Activated CD4-positive, alpha-beta T cell treated with anti-CD3 and anti-CD28 coated beads, Interleukin-2, amount 50 U/mL, for 48 hours (primary cell): ENCODE results near the gene MYO16.

Source experiments
- DNase-seq, 2 experiments: peaks; one replicate each; pipeline ENCODE4 v3.0.0-alpha.2; 2020

MYO16 gene

DNA sequence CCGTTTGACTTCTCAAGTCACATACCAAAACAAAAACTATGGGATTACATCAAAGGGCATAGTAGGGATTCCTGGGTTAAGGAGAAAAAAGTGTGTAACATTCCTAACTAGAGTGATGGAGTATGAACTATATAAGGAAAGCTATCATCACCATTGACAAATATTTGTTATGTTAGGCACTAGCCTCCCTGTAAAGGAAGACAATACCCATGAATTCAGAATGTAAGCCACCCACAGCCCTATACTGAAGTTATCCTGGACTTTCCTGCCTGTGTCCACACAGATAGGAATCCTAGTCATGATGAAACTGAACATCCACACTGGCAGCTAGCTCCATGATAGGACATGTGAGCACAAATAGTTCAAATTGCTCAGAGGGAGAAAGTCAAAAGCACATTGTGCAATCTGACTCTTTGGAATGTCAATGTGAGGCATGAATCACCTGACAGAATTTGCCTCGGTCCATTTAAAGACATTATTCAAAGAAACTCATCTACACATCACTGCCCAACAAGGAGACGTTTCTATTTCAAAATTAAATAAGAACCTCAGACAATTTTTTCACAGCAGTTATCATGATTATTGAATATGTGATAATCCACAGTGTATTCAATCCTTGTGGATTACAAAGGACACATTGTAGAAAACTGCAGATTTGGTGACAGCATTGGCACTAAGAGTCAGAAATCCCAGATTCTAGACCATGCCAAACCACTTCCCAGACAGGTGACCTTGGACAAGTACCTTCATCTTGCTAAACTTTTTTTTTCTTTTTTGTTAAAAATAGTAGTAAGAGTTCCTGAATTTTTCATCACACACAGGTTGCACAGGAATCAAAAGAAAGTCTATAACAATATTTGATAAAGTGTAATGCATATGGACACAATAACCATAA, 627.7 kb downstream of the MYO16 start:
- no peak for DNase-seq
